ENCODE results near the gene RNF34. TPM values are rescaled to one million over a fixed set of nuclear protein-coding genes. Genes with fewer than 3 reads are reported as not detected.

RNF34 gene
- total RNA-seq, 2 donors from 2014 or later, result 15.9 to 32.5 TPM

DNA sequence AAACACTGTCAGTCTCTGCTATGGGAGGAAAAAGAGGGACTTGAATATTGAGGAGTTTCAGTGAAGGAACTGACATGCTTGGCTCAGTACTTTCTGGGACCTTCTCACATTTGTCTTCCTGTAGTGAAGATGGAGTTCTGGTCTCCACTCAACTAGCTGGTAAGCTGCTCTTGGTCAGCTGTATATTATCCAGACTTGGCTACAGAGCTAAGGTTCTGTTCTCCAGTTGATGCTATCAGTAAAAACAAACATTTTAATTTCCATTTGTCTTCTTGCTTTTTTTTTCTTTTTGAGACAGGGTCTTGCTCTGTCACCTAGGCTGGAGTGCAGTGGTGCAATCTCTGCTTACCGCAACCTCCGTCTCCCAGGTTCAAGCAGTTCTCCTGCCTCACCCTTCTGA, 5.3 kb downstream of the RNF34 start:
- Histone ChIP-seq H3K4me1 (peaks cover 0 to 21% of the 10 kb centered on the region in 2 donors), H3K9me3 (no peaks in the 10 kb centered on the region), H3K27ac (no peak overlapping the region), H3K4me3 (no peak overlapping the region), H3K27me3 (no peaks in the 10 kb centered on the region), H3K36me3 (peaks cover 7% of the 10 kb centered on the region)
- TF ChIP-seq, protein P1, sequence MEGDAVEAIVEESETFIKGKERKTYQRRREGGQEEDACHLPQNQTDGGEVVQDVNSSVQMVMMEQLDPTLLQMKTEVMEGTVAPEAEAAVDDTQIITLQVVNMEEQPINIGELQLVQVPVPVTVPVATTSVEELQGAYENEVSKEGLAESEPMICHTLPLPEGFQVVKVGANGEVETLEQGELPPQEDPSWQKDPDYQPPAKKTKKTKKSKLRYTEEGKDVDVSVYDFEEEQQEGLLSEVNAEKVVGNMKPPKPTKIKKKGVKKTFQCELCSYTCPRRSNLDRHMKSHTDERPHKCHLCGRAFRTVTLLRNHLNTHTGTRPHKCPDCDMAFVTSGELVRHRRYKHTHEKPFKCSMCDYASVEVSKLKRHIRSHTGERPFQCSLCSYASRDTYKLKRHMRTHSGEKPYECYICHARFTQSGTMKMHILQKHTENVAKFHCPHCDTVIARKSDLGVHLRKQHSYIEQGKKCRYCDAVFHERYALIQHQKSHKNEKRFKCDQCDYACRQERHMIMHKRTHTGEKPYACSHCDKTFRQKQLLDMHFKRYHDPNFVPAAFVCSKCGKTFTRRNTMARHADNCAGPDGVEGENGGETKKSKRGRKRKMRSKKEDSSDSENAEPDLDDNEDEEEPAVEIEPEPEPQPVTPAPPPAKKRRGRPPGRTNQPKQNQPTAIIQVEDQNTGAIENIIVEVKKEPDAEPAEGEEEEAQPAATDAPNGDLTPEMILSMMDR (IDR thresholded peaks at IDR 0.05), result no peak
- no peak for DNase-seq (ENCODE audit: low spot score)

DNA sequence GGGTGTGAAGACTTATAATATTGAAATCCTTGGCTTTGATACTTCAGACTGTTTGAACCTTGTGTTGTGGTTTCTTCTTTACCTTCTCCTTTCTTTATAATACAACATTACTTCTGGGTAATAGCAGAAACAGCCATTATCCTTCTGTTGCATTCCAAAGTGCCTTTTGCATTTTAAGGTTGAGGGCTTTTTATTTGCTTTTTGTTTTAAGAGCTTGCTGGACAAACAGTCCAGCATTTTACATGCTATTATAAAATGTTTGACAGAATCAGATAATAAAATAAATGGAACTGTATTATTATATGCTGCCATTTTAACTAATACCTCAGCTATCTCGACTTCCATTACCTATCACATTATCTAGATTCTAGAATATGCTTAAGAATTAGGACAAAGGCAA, 14.0 kb downstream of the RNF34 start:
- H3K27ac ChIP-seq, result no peak overlapping the region
- peaks cover 26% of the 10 kb centered on the region for H3K36me3 ChIP-seq
- H3K4me1 ChIP-seq, result peaks cover 0 to 6% of the 10 kb centered on the region in 2 donors
- no peaks in the 10 kb centered on the region for H3K9me3 ChIP-seq
- TF ChIP-seq, protein P1 (IDR thresholded peaks at IDR 0.05), result no peak
- no peak for DNase-seq (ENCODE audit: low spot score)
- H3K4me3 ChIP-seq, result no peak overlapping the region
- H3K27me3 ChIP-seq, result no peaks in the 10 kb centered on the region

DNA sequence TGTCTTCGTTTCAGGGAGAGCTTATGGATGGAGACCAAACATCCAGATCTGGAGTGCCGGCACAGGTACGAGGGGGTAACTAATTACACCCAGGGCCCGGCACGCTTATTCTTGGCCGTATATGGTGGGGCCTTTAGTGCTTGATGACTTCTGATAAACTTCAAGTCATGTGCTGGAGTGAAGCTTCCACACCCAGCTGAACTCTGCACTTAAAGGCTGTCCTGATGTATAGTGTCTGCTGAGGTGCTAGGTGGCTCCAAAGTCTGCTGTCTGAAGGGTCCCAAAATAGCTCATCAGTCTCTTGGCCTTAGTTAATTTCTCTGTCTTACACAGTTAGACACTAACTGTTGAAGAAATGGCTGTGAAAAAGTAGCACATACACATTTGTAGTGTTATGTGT, 17.9 kb downstream of the RNF34 start:
- no peak for DNase-seq (ENCODE audit: low spot score)
- TF ChIP-seq, protein P1 (IDR thresholded peaks at IDR 0.05), result no peak

DNA sequence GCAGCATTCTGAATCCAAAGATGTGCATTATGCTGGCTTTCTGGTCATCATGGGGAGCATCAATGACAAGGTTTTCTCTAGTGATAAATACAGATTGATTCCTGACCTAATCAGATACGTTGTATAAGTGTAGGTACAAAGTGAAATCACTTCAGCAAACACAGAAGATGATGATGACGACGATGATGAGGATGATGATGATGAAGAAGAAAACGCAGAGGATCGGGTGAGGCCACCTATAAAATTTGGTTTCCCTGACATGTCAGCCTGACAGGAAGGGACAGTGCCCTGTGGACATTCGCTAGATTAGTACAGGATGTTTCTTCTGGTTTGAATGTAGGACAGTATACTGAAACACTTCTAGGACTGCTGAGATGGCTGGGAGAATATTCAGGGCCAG, 20.2 kb downstream of the RNF34 start:
- no peak for DNase-seq (ENCODE audit: low spot score)
- no peaks in the 10 kb centered on the region for H3K9me3 ChIP-seq
- peaks cover 50% of the 10 kb centered on the region for H3K36me3 ChIP-seq
- H3K4me1 ChIP-seq, result peaks cover 0 to 13% of the 10 kb centered on the region in 2 donors
- H3K27me3 ChIP-seq, result no peaks in the 10 kb centered on the region
- TF ChIP-seq, protein P1 (IDR thresholded peaks at IDR 0.05), result no peak
- H3K27ac ChIP-seq, result no peak overlapping the region
- no peak overlapping the region for H3K4me3 ChIP-seq

More for the DNA sequence above, 17.9 kb downstream of the RNF34 start:
- Histone ChIP-seq H3K27ac (peak overlapping the region in 1 of 2 donors; percentile 24), H3K36me3 (peaks cover 52% of the 10 kb centered on the region), H3K27me3 (no peaks in the 10 kb centered on the region), H3K4me3 (no peak overlapping the region), H3K9me3 (no peaks in the 10 kb centered on the region), H3K4me1 (peaks cover 0 to 6% of the 10 kb centered on the region in 2 donors)

DNA sequence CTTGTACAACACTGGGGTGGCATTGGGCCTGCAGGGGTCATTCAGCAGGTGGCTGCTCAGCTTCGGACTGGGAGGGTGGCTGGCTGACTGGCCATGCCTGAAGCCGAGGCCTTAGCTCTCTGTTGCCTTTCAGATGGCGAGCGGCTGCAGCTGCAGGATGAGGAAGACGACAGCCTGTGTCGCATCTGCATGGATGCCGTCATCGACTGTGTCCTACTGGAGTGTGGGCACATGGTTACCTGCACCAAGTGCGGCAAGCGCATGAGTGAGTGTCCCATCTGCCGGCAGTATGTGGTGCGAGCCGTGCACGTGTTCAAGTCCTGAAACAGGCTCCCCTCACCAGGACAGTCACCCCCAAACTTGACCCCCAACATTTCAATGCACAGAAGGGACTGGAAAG, 23.3 kb downstream of the RNF34 start:
- Histone ChIP-seq H3K27me3 (no peaks in the 10 kb centered on the region), H3K27ac (peak overlapping the region; percentile 66 to 88), H3K36me3 (peaks cover 62% of the 10 kb centered on the region), H3K4me3 (no peak overlapping the region), H3K9me3 (no peaks in the 10 kb centered on the region), H3K4me1 (peaks cover 0 to 7% of the 10 kb centered on the region in 2 donors)
- TF ChIP-seq, protein P1 (IDR thresholded peaks at IDR 0.05), result no peak
- DNase-seq (ENCODE audit: low spot score), result no peak
